Measurements from ENCODE around the gene MICAL2.

Gene MICAL2

GRCh38 chr11:12064954-12065280 is 45.5 kb upstream of the MICAL2 start:
- Histone ChIP-seq H3K4me2 (ENCODE audit: low read length) (no peak overlapping the region), H3K9me3 (ENCODE audit: control insufficient read depth, low read length) (no peaks in the 10 kb centered on the region), H3K4me1 (no peaks in the 10 kb centered on the region), H2AFZ (no peak overlapping the region), H3K27ac (no peak overlapping the region), H3K4me3 (ENCODE audit: low read depth, low read length) (no peak overlapping the region), H3K27me3 (ENCODE audit: control insufficient read depth, insufficient read depth, low read length) (no peaks in the 10 kb centered on the region), H3K36me3 (ENCODE audit: control insufficient read depth, insufficient read depth, low read length) (no peaks in the 10 kb centered on the region), H3K9ac (no peak overlapping the region), H3K79me2 (no peaks in the 10 kb centered on the region)
- TF ChIP-seq CTCF (IDR thresholded peaks at IDR 0.05): no peak

- no peak overlapping the region for H3K9ac ChIP-seq
- no peaks in the 10 kb centered on the region for H3K79me2 ChIP-seq
- H3K27ac ChIP-seq: no peak overlapping the region
- no peaks in the 10 kb centered on the region for H3K9me3 ChIP-seq (ENCODE audit: control insufficient read depth, low read length)
- H3K4me2 ChIP-seq (ENCODE audit: low read length): no peak overlapping the region
- H3K36me3 ChIP-seq (ENCODE audit: control insufficient read depth, insufficient read depth, low read length): no peaks in the 10 kb centered on the region
- no peak for TF ChIP-seq CTCF (IDR thresholded peaks at IDR 0.05)
- H2AFZ ChIP-seq: no peak overlapping the region
- H3K4me3 ChIP-seq (ENCODE audit: low read depth, low read length): no peak overlapping the region
- H3K4me1 ChIP-seq: no peaks in the 10 kb centered on the region
- H3K27me3 ChIP-seq (ENCODE audit: control insufficient read depth, insufficient read depth, low read length): no peaks in the 10 kb centered on the region
These were observed 44.2 kb upstream of the MICAL2 start for GRCh38 chr11:12066056-12066798.

- Histone ChIP-seq H3K9me3 (ENCODE audit: control insufficient read depth, low read length) (no peaks in the 10 kb centered on the region), H3K27me3 (ENCODE audit: control insufficient read depth, insufficient read depth, low read length) (no peaks in the 10 kb centered on the region), H2AFZ (no peak overlapping the region), H3K79me2 (no peaks in the 10 kb centered on the region), H3K4me2 (ENCODE audit: low read length) (no peak overlapping the region), H3K9ac (no peak overlapping the region), H3K4me1 (no peaks in the 10 kb centered on the region), H3K4me3 (ENCODE audit: low read depth, low read length) (no peak overlapping the region), H3K27ac (no peak overlapping the region), H3K36me3 (ENCODE audit: control insufficient read depth, insufficient read depth, low read length) (no peaks in the 10 kb centered on the region)
- no peak for TF ChIP-seq CTCF (IDR thresholded peaks at IDR 0.05)
These were observed 43.4 kb upstream of the MICAL2 start for GRCh38 chr11:12066799-12067508.

- Histone ChIP-seq H3K27ac (no peak overlapping the region), H3K79me2 (no peaks in the 10 kb centered on the region), H3K9me3 (ENCODE audit: control insufficient read depth, low read length) (no peaks in the 10 kb centered on the region), H3K4me2 (ENCODE audit: low read length) (no peak overlapping the region), H3K36me3 (ENCODE audit: control insufficient read depth, insufficient read depth, low read length) (no peaks in the 10 kb centered on the region), H3K9ac (no peak overlapping the region), H3K4me1 (no peaks in the 10 kb centered on the region), H3K4me3 (ENCODE audit: low read depth, low read length) (no peak overlapping the region), H2AFZ (no peak overlapping the region), H3K27me3 (ENCODE audit: control insufficient read depth, insufficient read depth, low read length) (no peaks in the 10 kb centered on the region)
- TF ChIP-seq CTCF (IDR thresholded peaks at IDR 0.05): no peak
These were observed 42.5 kb upstream of the MICAL2 start for GRCh38 chr11:12067796-12068357.

Data from parathyroid adenoma (tissue), 2 donors.